AG09309 (cell line): Measurements from ENCODE around the gene TPGS1.

ENCODE experiments used
- DNase-seq: peaks from one replicate; pipeline ENCODE4 v3.0.0-alpha.2; 2010; ENCODE audit warnings: low read depth
- H3K4me3 ChIP-seq: 2 replicates; pipeline ENCODE4 v1.5.1; 2011; ENCODE audit warnings: mild to moderate bottlenecking, low read depth, low read length, moderate library complexity; ENCODE audit not compliant: control insufficient read depth
- CTCF ChIP-seq: IDR thresholded peaks from 2 replicates; pipeline ENCODE4 v1.5.1; 2011; ENCODE audit warnings: mild to moderate bottlenecking, low read depth, low read length, inconsistent platforms; ENCODE audit not compliant: insufficient read depth, control insufficient read depth; ENCODE audit errors: missing control alignments

Gene TPGS1

GRCh38 chr19:461721-462551 is 45.4 kb upstream of the TPGS1 start:
- no peak for DNase-seq
- TF ChIP-seq CTCF: no peak
- H3K4me3 ChIP-seq: no peak overlapping the region

GRCh38 chr19:463483-464207 is 43.7 kb upstream of the TPGS1 start:
- DNase-seq: no peak
- TF ChIP-seq CTCF: no peak

GRCh38 chr19:464208-464545 is 43.1 kb upstream of the TPGS1 start:
- no peak for TF ChIP-seq CTCF
- no peak for DNase-seq
- H3K4me3 ChIP-seq: no peak overlapping the region

More at GRCh38 chr19:463483-464207, 43.7 kb upstream of the TPGS1 start:
- H3K4me3 ChIP-seq: no peak overlapping the region

- no peak overlapping the region for H3K4me3 ChIP-seq
- no peak for TF ChIP-seq CTCF
- no peak for DNase-seq
Measured at GRCh38 chr19:465056-465816, 42.1 kb upstream of the TPGS1 start.

- no peak for TF ChIP-seq CTCF
- no peak overlapping the region for H3K4me3 ChIP-seq
- DNase-seq: no peak
Measured at GRCh38 chr19:467554-467953, 39.7 kb upstream of the TPGS1 start.

GRCh38 chr19:468587-469256 is 38.6 kb upstream of the TPGS1 start:
- H3K4me3 ChIP-seq: no peak overlapping the region
- no peak for TF ChIP-seq CTCF
- DNase-seq: no peak
